ENCODE results near the gene DCLK1. TPM values are rescaled to one million over a fixed set of nuclear protein-coding genes. Genes with fewer than 3 reads are reported as not detected.
"Not testable (repeated sequence)": the region's sequence is repeated elsewhere in the genome, so short reads cannot be mapped to it uniquely, and the experiment has no call there.

The DCLK1 gene
- total RNA-seq, 4 donors from 2014 or later: 11.9 to 26.4 (median 15.5) TPM

GRCh38 chr13:36082806-36083205, 48.4 kb downstream of the DCLK1 start:
- Histone ChIP-seq H3K4me3 (replicated peaks in 1 of 3) (no peak overlapping the region), H3K4me1 (no peaks in the 10 kb centered on the region), H3K36me3 (no peaks in the 10 kb centered on the region), H3K9me3 (no peaks in the 10 kb centered on the region), H3K27ac (no peak overlapping the region), H3K27me3 (no peaks in the 10 kb centered on the region)
- no peak for TF ChIP-seq POLR2A (IDR thresholded peaks at IDR 0.05)
- no peak for TF ChIP-seq CTCF (IDR thresholded peaks at IDR 0.05)
- WGBS, 2 donors: 71 to 75% methylated on average over 2 of the region's 2 CpGs
- intact Hi-C loops (cut with DNase I): no loop called here
- DNase-seq: no peak

- Histone ChIP-seq H3K36me3 (no peaks in the 10 kb centered on the region), H3K4me3 (replicated peaks in 1 of 3) (no peak overlapping the region), H3K4me1 (no peaks in the 10 kb centered on the region), H3K27me3 (no peaks in the 10 kb centered on the region), H3K27ac (no peak overlapping the region), H3K9me3 (no peaks in the 10 kb centered on the region)
- TF ChIP-seq CTCF (IDR thresholded peaks at IDR 0.05) (no peak), POLR2A (IDR thresholded peaks at IDR 0.05) (no peak)
- 88 to 94% methylated on average over 2 of the region's 2 CpGs for WGBS, 2 donors
- no peak for DNase-seq
- intact Hi-C loops (cut with DNase I): no loop called here
These were observed 48.8 kb downstream of the DCLK1 start for GRCh38 chr13:36082396-36082795.

- no peaks in the 10 kb centered on the region for H3K27me3 ChIP-seq
- H3K9me3 ChIP-seq: no peaks in the 10 kb centered on the region
- intact Hi-C loops (cut with DNase I): no loop called here
- no peaks in the 10 kb centered on the region for H3K36me3 ChIP-seq
- H3K4me1 ChIP-seq: no peaks in the 10 kb centered on the region
- no peak for DNase-seq
- TF ChIP-seq CTCF (IDR thresholded peaks at IDR 0.05): no peak
- TF ChIP-seq POLR2A (IDR thresholded peaks at IDR 0.05): no peak
- no peak overlapping the region for H3K27ac ChIP-seq
- H3K4me3 ChIP-seq (replicated peaks in 1 of 3): no peak overlapping the region
These were observed 55.0 kb downstream of the DCLK1 start for GRCh38 chr13:36076211-36076610.

- Histone ChIP-seq H3K36me3 (no peaks in the 10 kb centered on the region), H3K27me3 (no peaks in the 10 kb centered on the region), H3K4me3 (replicated peaks in 1 of 3) (no peak overlapping the region), H3K9me3 (no peaks in the 10 kb centered on the region), H3K27ac (no peak overlapping the region), H3K4me1 (no peaks in the 10 kb centered on the region)
- no peak for DNase-seq
- intact Hi-C loops (cut with DNase I): no loop called here
- TF ChIP-seq POLR2A (IDR thresholded peaks at IDR 0.05) (no peak), CTCF (IDR thresholded peaks at IDR 0.05) (no peak)
- WGBS, 2 donors: 56 to 61% methylated on average over 3 of the region's 3 CpGs
These were observed 56.5 kb downstream of the DCLK1 start for GRCh38 chr13:36074659-36075058.

DNA sequence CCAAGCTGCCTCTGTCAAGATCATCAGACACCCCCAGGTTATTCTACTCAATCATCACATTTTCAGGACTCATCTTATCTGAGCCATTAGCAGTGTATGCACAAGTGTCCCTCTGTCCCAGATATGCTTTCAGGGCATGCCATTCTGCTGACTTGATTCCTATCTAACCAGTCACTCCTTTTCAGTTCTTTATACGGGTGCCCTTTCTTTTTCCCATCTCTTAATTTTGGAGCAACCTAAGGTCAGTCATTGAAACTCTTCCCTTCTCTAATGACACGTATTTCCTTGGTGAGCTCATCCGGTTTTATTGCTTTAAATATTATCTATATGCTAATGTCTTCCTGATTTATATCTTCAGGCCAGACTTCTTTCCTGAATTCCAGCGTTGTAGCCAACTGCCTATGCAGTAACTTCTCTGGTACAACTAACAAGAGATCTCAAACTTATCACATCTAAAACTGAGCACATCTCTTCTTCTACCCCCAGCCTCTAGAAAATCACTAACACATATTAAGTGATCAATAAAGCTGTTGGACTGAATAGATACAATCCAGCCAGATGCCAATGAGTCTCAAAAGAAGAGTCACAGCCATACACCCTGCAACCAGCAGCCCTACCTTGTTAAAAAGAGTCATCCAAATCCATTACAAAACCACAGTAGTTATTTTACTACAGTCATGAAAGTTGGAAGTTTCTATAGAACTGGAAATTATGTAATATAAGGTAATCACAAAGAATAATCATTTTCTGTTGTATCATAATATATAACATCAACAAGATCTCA, 58.8 kb downstream of the DCLK1 start:
- no peak overlapping the region for H3K27ac ChIP-seq
- H3K36me3 ChIP-seq: no peaks in the 10 kb centered on the region
- H3K4me1 ChIP-seq: no peaks in the 10 kb centered on the region
- DNase-seq: no peak
- intact Hi-C loops (cut with DNase I): no loop called here
- TF ChIP-seq POLR2A (IDR thresholded peaks at IDR 0.05) (no peak), CTCF (IDR thresholded peaks at IDR 0.05) (no peak)
- H3K27me3 ChIP-seq: no peaks in the 10 kb centered on the region
- no peaks in the 10 kb centered on the region for H3K9me3 ChIP-seq
- no peak overlapping the region for H3K4me3 ChIP-seq (replicated peaks in 1 of 3)
- WGBS, 2 donors: 77 to 90% methylated on average over 4 of the region's 4 CpGs

DNA sequence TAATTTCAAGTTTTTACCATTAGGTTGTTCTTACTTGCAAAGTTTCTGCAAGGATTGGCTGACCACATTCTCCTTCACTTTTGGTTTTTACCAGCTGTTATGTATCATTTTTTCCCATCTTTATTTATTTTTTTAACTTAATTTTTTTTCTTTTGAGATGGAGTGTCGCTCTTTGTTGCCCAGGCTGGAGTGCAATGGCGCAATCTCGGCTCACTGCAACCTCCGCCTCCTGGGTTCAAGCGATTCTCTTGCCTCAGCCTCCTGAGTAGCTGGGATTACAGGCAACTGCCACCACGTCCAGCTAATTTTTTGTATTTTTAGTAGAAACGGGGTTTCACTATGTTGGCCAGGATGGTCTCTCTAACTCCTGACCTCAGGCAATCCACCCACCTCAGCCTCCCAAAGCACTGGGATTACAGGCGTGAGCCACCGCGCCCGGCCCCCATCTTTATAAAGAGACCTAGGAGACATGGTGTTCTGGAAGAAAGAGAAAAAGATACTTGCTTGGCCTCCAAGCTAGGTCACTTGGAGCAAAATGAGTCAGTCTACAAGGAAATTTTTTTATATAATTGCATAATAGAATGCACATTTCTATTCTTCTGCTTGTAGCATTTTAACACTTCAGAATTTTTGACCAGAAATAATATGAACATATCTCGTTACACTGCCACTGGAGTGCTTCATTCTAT, 60.5 kb downstream of the DCLK1 start:
- DNase-seq; H3K4me1 ChIP-seq; H3K9me3 ChIP-seq; intact Hi-C loops (cut with DNase I); H3K4me3 ChIP-seq (replicated peaks in 1 of 3); H3K27me3 ChIP-seq; H3K36me3 ChIP-seq: not testable (repeated sequence)
- peak overlapping the region in 1 of 3 donors; percentile 20 for H3K27ac ChIP-seq
- WGBS, 2 donors: 81 to 83% methylated on average over 12 of the region's 12 CpGs
